ENCODE measurements around the gene MLANA.

MLANA gene

DNA sequence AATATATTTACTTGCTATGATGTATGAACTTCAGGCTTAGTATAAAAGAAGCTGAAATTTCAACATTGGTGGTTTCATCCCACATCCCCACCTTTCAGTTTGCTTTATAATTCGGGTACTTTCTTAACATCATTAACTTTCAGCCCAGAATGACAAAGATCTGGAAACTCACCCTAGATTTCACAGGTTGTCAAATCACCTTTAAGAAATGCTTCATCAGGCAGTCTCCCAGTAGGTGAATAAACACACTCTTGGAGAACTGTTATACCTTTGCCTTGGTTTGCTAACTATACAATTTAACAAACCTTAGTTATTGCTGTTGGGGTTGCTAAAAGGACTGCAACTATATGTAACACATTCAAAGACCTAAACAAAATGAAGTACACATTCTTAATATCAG, 54.4 kb downstream of the MLANA start:
- Histone ChIP-seq H3K9ac (ENCODE audit: low read length) (no peak overlapping the region), H3K4me1 (ENCODE audit: control insufficient read depth, insufficient read depth, low read length) (peaks cover 8% of the 10 kb centered on the region), H3K36me3 (ENCODE audit: control insufficient read depth, insufficient read depth, low read length, severe bottlenecking) (peaks cover 3% of the 10 kb centered on the region), H3K4me3 (ENCODE audit: low read length) (no peak overlapping the region), H3K9me3 (ENCODE audit: control insufficient read depth, low read length) (no peaks in the 10 kb centered on the region), H3K27me3 (replicated peaks; ENCODE audit: control insufficient read depth, insufficient read depth, low read length) (no peaks in the 10 kb centered on the region)
- no peak for DNase-seq (ENCODE audit: low read depth)

DNA sequence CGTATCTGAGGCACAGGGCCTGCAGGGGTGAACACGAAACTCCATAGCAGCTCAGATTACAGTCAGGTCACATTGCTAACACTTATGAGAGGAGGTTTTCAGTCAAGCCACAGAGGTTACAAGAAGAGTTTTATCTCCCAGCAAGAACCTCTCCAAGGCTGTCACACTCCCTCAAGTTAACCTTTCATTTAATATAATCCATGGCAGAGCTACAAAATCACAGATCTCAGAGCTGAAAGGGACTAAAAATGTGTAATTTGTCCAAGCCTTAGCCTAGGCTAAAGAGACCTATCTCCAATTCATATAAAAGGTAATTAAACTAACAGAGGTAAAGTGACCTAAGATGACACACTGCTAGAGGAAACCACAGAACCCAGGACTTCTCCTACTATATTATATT, 57.2 kb downstream of the MLANA start:
- H3K4me3 ChIP-seq (ENCODE audit: low read length), result no peak overlapping the region
- H3K27me3 ChIP-seq (replicated peaks; ENCODE audit: control insufficient read depth, insufficient read depth, low read length), result no peaks in the 10 kb centered on the region

DNA sequence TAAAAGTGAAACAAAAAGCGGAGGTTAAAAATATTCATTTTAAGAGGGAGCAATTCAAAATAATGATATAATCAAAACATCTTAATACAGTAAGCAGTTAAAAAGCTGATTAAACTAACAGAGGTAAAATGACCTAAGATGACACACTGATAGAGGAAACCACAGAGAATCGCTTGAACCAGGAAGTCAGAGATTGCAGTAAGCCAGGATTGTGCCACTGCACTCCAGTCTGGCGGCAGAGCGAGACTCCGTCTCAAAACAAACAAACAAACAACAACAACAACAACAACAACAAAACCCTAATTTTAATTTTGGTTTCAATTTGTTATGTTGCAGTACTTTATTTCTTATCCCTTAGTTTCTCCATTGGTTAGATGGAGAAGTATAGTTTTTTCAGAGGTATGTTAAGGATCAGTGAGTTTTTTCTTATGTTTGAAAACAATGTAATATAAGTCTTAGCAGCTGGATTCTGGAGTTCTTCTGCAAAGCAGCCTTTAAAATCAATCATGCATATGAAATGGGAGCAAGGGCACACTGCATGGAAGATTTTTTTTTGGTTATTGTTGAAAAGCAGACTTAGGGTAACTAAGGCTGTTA, 58.5 kb downstream of the MLANA start:
- Histone ChIP-seq H3K27me3 (replicated peaks; ENCODE audit: control insufficient read depth, insufficient read depth, low read length) (no peaks in the 10 kb centered on the region), H3K4me1 (ENCODE audit: control insufficient read depth, insufficient read depth, low read length) (peaks cover 12% of the 10 kb centered on the region), H3K4me3 (ENCODE audit: low read length) (peak overlapping the region; percentile 74), H3K9me3 (ENCODE audit: control insufficient read depth, low read length) (no peaks in the 10 kb centered on the region), H3K9ac (ENCODE audit: low read length) (peak overlapping the region; percentile 34), H3K36me3 (ENCODE audit: control insufficient read depth, insufficient read depth, low read length, severe bottlenecking) (no peaks in the 10 kb centered on the region)
- DNase-seq (ENCODE audit: low read depth), result peak; percentile 30

More for the DNA sequence above, 57.2 kb downstream of the MLANA start:
- Histone ChIP-seq H3K9me3 (ENCODE audit: control insufficient read depth, low read length) (no peaks in the 10 kb centered on the region), H3K36me3 (ENCODE audit: control insufficient read depth, insufficient read depth, low read length, severe bottlenecking) (no peaks in the 10 kb centered on the region), H3K4me1 (ENCODE audit: control insufficient read depth, insufficient read depth, low read length) (peaks cover 12% of the 10 kb centered on the region), H3K9ac (ENCODE audit: low read length) (no peak overlapping the region)
- DNase-seq (ENCODE audit: low read depth), result peak; percentile 2

DNA sequence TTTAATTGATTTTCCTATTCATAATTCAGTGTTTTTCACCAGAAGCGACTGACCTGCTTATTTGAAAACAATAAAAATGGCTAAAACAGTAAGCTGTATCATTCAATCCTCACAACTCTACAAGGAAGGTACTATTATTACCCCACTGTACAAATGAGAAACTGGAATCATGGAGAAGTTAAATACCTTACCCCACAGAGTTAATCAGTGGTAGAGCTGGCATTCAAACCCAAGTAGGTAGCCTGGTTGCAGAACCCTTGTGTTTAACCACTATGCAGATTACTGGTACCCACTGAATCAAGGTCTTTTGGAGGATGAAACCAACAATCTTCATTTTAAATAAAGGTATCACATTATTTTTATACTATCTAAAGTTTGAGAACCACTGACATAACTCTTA, 59.6 kb downstream of the MLANA start:
- DNase-seq (ENCODE audit: low read depth), result no peak
- H3K4me3 ChIP-seq (ENCODE audit: low read length), result no peak overlapping the region
- H3K9me3 ChIP-seq (ENCODE audit: control insufficient read depth, low read length), result no peaks in the 10 kb centered on the region
- no peaks in the 10 kb centered on the region for H3K36me3 ChIP-seq (ENCODE audit: control insufficient read depth, insufficient read depth, low read length, severe bottlenecking)
- H3K9ac ChIP-seq (ENCODE audit: low read length), result no peak overlapping the region
- H3K4me1 ChIP-seq (ENCODE audit: control insufficient read depth, insufficient read depth, low read length), result peaks cover 12% of the 10 kb centered on the region
- no peaks in the 10 kb centered on the region for H3K27me3 ChIP-seq (replicated peaks; ENCODE audit: control insufficient read depth, insufficient read depth, low read length)

DNA sequence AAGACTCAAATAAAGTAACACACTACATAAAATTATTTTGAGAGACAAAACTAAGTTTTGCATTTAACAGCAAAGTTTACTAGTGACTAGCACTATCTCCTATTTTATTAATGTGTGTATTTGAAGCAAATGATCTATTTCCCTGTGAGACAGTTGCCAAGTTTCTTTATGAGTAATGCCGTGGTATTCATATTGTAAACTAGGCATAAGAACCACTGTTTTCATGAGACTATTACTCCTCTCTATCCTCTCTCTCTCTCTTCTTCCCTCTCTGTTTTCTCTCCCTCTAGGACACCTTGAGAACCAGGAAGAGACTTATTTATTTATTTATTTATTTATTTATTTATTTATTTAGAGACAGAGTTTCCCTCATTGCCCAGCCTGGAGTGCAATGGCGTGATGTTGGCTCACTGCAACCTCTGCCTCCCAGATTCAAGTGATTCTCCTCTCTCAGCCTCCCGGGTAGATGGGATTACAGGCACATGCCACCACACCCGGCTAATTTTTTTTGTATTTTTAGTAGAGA, 61.1 kb downstream of the MLANA start:
- Histone ChIP-seq H3K9me3 (ENCODE audit: control insufficient read depth, low read length) (no peaks in the 10 kb centered on the region), H3K27me3 (replicated peaks; ENCODE audit: control insufficient read depth, insufficient read depth, low read length) (no peaks in the 10 kb centered on the region), H3K36me3 (ENCODE audit: control insufficient read depth, insufficient read depth, low read length, severe bottlenecking) (no peaks in the 10 kb centered on the region), H3K9ac (ENCODE audit: low read length) (no peak overlapping the region), H3K4me1 (ENCODE audit: control insufficient read depth, insufficient read depth, low read length) (peaks cover 12% of the 10 kb centered on the region), H3K4me3 (ENCODE audit: low read length) (no peak overlapping the region)
- peak; percentile 6 for DNase-seq (ENCODE audit: low read depth)

DNA sequence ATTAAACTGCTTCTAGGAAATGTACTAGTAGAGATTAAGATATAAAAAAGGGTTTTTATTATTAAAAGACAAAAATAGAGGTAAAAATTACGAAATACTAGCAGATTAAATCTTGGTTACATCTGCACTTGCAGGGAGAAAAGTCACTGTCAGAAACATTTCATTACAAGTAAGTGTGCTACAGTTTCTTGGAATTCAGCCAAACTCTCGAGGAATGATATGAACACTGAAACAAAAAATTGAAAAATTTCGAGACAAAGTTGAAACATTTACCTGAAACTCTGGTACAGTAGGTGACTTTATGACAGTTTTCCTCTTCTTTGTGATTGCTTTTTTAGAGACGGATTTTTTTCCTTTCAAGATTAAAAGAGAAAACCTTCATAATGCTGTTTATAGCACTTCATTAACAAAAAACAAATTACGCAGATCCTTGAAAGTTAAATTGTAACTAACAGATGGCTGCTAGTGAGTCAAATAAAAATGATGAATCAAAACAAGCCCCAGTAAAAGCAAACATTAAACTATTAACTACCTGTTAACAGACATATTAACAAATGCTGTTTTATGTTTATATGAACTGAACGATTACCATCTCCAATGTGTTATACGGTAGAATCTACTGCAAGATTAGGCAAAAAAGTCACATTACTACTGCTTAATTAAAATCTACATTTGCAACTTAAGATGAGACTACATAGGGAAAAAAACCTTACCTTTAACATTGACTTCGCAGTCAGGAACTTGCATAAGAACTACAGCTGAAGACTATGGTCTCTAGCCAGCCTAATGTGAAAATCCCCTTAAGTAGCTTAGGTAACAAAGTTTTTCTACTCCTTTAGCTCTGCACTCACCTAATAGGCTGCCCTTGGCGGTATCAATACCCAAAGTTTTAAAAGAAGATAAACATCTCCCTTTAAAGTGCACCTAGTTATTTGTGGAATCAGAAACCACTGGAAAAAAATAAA, 63.3 kb downstream of the MLANA start:
- Histone ChIP-seq H3K9me3 (ENCODE audit: control insufficient read depth, low read length) (no peaks in the 10 kb centered on the region), H3K27me3 (replicated peaks; ENCODE audit: control insufficient read depth, insufficient read depth, low read length) (no peaks in the 10 kb centered on the region), H3K4me3 (ENCODE audit: low read length) (no peak overlapping the region), H3K4me1 (ENCODE audit: control insufficient read depth, insufficient read depth, low read length) (peaks cover 16% of the 10 kb centered on the region), H3K9ac (ENCODE audit: low read length) (no peak overlapping the region), H3K36me3 (ENCODE audit: control insufficient read depth, insufficient read depth, low read length, severe bottlenecking) (peaks cover 8% of the 10 kb centered on the region)
- DNase-seq (ENCODE audit: low read depth), result peak; percentile 7

DNA sequence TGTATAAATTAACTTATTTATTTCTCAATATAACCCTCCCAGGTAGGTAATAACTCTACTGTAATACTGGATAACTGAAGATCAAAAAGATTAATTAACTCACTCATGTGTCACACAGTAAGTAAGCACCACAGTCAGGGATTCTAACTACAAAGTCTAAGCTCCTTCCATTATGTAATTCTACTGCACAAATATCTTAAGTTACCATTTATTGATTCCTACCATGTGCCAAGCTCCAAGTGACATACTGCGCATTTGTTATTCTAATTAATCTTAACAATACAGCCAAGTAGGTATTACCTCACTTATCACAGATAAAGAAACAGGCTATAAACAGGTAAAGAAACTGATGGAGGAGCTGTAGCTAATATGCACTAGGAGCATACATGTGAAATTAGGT, 66.5 kb downstream of the MLANA start:
- Histone ChIP-seq H3K4me1 (ENCODE audit: control insufficient read depth, insufficient read depth, low read length) (peaks cover 8% of the 10 kb centered on the region), H3K9ac (ENCODE audit: low read length) (no peak overlapping the region), H3K36me3 (ENCODE audit: control insufficient read depth, insufficient read depth, low read length, severe bottlenecking) (peaks cover 8% of the 10 kb centered on the region), H3K4me3 (ENCODE audit: low read length) (no peak overlapping the region), H3K9me3 (ENCODE audit: control insufficient read depth, low read length) (no peaks in the 10 kb centered on the region), H3K27me3 (replicated peaks; ENCODE audit: control insufficient read depth, insufficient read depth, low read length) (no peaks in the 10 kb centered on the region)
- DNase-seq (ENCODE audit: low read depth), result no peak

DNA sequence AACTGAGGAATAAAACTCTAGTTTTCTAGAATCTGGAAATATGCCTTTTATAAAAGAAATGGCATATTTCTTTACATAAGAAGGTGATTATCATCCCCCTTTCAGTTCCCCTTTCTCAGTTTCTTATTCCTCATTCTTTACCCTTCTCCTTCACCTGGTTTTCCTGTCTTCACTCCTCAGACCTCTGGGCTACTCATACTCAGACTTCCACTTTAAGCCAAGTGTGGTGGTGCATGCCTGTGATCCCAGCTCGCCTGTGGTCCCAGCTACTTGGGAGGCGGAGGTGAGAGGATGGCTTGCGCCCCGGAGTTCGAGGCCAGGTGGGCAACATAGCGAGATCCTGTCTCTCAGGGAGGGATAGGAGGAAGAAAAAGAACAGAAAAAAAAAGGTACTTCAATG, 67.6 kb downstream of the MLANA start:
- no peak overlapping the region for H3K9ac ChIP-seq (ENCODE audit: low read length)
- no peak for DNase-seq (ENCODE audit: low read depth)
- H3K36me3 ChIP-seq (ENCODE audit: control insufficient read depth, insufficient read depth, low read length, severe bottlenecking), result peaks cover 8% of the 10 kb centered on the region
- peaks cover 8% of the 10 kb centered on the region for H3K4me1 ChIP-seq (ENCODE audit: control insufficient read depth, insufficient read depth, low read length)
- no peaks in the 10 kb centered on the region for H3K27me3 ChIP-seq (replicated peaks; ENCODE audit: control insufficient read depth, insufficient read depth, low read length)
- H3K4me3 ChIP-seq (ENCODE audit: low read length), result no peak overlapping the region
- no peaks in the 10 kb centered on the region for H3K9me3 ChIP-seq (ENCODE audit: control insufficient read depth, low read length)

Measured in adipocyte (in vitro differentiated cells).